CD4-positive, alpha-beta T cell treated with Interleukin-4 for 1 hour (primary cell): ENCODE results near the gene TMCO2.
"Not testable (repeated sequence)": the region's sequence is repeated elsewhere in the genome, so short reads cannot be mapped to it uniquely, and the experiment has no call there.

Experiments
- DNase-seq, 2 donors: peaks; one replicate each; pipeline ENCODE4 v3.0.0-alpha.2; 2020 to 2022

The TMCO2 gene

GRCh38 chr1:40247655-40248054 is at the start of gene TMCO2:
Gene TMCO2 (plus strand): TSS chr1:40247937. CDS start chr1:40247994, 57 bp downstream.
- no peak for DNase-seq

GRCh38 chr1:40199126-40199525 is 48.6 kb upstream of the TMCO2 start:
- DNase-seq: no peak

- no peak for DNase-seq
Measured at GRCh38 chr1:40204856-40205255, 42.9 kb upstream of the TMCO2 start.

GRCh38 chr1:40210511-40211204 is 37.1 kb upstream of the TMCO2 start:
- DNase-seq: no peak

GRCh38 chr1:40218333-40218732 is 29.4 kb upstream of the TMCO2 start:
- DNase-seq: no peak

GRCh38 chr1:40221471-40221905 is 26.2 kb upstream of the TMCO2 start:
- DNase-seq: not testable (repeated sequence)

- DNase-seq: no peak
Measured at GRCh38 chr1:40221977-40222772, 25.6 kb upstream of the TMCO2 start.

- DNase-seq: no peak
Measured at GRCh38 chr1:40224040-40224439, 23.7 kb upstream of the TMCO2 start.

- DNase-seq: no peak
Measured at GRCh38 chr1:40226192-40226591, 21.5 kb upstream of the TMCO2 start.

- peak; percentile 36 to 49 for DNase-seq
Measured at GRCh38 chr1:40232444-40232843, 15.3 kb upstream of the TMCO2 start.

GRCh38 chr1:40239626-40240025 is 8.1 kb upstream of the TMCO2 start:
- DNase-seq: no peak

- DNase-seq: no peak
Measured at GRCh38 chr1:40240390-40240789, 7.3 kb upstream of the TMCO2 start.

- peak in 1 of 2 donors; percentile 5 for DNase-seq
Measured at GRCh38 chr1:40241362-40241761, 6.4 kb upstream of the TMCO2 start.

GRCh38 chr1:40243351-40243750 is 4.4 kb upstream of the TMCO2 start:
- no peak for DNase-seq

GRCh38 chr1:40244138-40244744 is 3.5 kb upstream of the TMCO2 start:
- DNase-seq: no peak

- DNase-seq: no peak
Measured at GRCh38 chr1:40245686-40246085, 2.1 kb upstream of the TMCO2 start.

GRCh38 chr1:40248412-40248811 is 675 bp downstream of the TMCO2 start:
- DNase-seq: no peak

GRCh38 chr1:40251456-40251855 is 3.7 kb downstream of the TMCO2 start:
- no peak for DNase-seq

GRCh38 chr1:40252601-40253000 is 4.9 kb downstream of the TMCO2 start:
- no peak for DNase-seq

GRCh38 chr1:40255231-40255630 is 7.5 kb downstream of the TMCO2 start:
- DNase-seq: no peak

- DNase-seq: no peak
Measured at GRCh38 chr1:40256401-40257084, 8.8 kb downstream of the TMCO2 start.

GRCh38 chr1:40257313-40257687 is 9.6 kb downstream of the TMCO2 start:
- no peak for DNase-seq
